ENCODE measurements around the gene ARPC5. TPM values are rescaled to one million over a fixed set of nuclear protein-coding genes. Genes with fewer than 3 reads are reported as not detected.

ARPC5 gene
- total RNA-seq, 4 donors from 2014 or later: 73.0 to 234 (median 170) TPM

GRCh38 chr1:183605904-183606303 is 29.7 kb downstream of the ARPC5 start:
- intact Hi-C loops (cut with DNase I; ENCODE audit: low total_unique reads): no loop called here
- Histone ChIP-seq H3K9me3 (no peaks in the 10 kb centered on the region), H3K4me1 (peaks cover 0 to 8% of the 10 kb centered on the region in 2 donors), H3K27me3 (no peaks in the 10 kb centered on the region), H3K27ac (no peak overlapping the region), H3K36me3 (no peaks in the 10 kb centered on the region), H3K4me3 (no peak overlapping the region)
- no peak for DNase-seq
- TF ChIP-seq, protein P1, sequence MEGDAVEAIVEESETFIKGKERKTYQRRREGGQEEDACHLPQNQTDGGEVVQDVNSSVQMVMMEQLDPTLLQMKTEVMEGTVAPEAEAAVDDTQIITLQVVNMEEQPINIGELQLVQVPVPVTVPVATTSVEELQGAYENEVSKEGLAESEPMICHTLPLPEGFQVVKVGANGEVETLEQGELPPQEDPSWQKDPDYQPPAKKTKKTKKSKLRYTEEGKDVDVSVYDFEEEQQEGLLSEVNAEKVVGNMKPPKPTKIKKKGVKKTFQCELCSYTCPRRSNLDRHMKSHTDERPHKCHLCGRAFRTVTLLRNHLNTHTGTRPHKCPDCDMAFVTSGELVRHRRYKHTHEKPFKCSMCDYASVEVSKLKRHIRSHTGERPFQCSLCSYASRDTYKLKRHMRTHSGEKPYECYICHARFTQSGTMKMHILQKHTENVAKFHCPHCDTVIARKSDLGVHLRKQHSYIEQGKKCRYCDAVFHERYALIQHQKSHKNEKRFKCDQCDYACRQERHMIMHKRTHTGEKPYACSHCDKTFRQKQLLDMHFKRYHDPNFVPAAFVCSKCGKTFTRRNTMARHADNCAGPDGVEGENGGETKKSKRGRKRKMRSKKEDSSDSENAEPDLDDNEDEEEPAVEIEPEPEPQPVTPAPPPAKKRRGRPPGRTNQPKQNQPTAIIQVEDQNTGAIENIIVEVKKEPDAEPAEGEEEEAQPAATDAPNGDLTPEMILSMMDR (IDR thresholded peaks at IDR 0.05): no peak
- no peak for TF ChIP-seq POLR2A (IDR thresholded peaks at IDR 0.05)

DNA sequence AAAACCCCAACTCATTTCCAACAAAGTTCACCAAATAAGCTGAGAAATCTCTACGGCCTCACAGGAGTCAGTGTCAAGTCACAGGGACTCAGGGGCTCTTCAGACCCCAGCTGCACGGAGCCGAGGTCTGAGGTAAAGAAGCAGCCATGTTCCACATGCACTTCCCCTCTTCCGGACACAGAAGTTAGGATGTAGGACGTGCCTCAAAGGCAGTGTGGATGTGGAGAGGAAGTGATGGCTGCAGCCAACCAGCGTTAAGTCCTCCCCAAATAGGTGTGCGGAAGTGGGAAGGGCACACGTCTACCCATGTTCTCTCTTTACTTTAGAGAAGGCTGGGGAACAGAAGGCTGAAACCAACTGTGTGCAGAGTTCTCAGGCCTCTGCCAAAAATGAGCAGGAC is 30.8 kb downstream of the ARPC5 start:
- no peak for DNase-seq
- no peak overlapping the region for H3K27ac ChIP-seq
- intact Hi-C loops (cut with DNase I; ENCODE audit: low total_unique reads): no loop called here
- H3K4me1 ChIP-seq: peaks cover 0 to 4% of the 10 kb centered on the region in 2 donors
- H3K36me3 ChIP-seq: no peaks in the 10 kb centered on the region
- TF ChIP-seq POLR2A (IDR thresholded peaks at IDR 0.05): no peak
- TF ChIP-seq, protein P1 (IDR thresholded peaks at IDR 0.05): no peak
- no peaks in the 10 kb centered on the region for H3K9me3 ChIP-seq
- no peaks in the 10 kb centered on the region for H3K27me3 ChIP-seq
- no peak overlapping the region for H3K4me3 ChIP-seq

GRCh38 chr1:183604038-183604808 is 31.4 kb downstream of the ARPC5 start:
- intact Hi-C loops (cut with DNase I; ENCODE audit: low total_unique reads): no loop called here
- no peaks in the 10 kb centered on the region for H3K9me3 ChIP-seq

DNA sequence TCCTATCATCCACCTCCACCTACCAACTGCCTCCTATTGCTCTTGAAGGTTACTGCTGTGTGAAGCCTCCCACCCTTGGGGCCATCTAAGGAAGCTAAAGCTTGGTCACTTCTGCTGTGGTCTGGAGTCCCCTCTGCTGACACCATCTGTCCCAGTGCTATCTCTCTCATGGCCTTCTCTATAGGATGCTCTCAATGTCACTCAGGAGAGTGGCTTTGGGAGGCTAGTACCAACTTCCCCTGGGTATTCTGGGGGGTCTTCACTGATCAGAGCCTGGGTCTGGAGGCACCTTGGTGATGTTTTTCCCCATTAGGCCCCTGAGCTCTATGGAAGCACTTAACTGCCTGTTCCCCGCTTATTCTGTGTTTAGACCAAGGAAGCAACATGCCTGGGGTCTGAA is 33.1 kb downstream of the ARPC5 start:
- Histone ChIP-seq H3K9me3 (no peaks in the 10 kb centered on the region), H3K27ac (no peak overlapping the region), H3K27me3 (no peaks in the 10 kb centered on the region), H3K4me3 (no peak overlapping the region), H3K36me3 (no peaks in the 10 kb centered on the region), H3K4me1 (no peaks in the 10 kb centered on the region)
- intact Hi-C loops (cut with DNase I; ENCODE audit: low total_unique reads): no loop called here
- no peak for DNase-seq
- TF ChIP-seq POLR2A (IDR thresholded peaks at IDR 0.05): no peak
- TF ChIP-seq, protein P1 (IDR thresholded peaks at IDR 0.05): no peak

More at GRCh38 chr1:183604038-183604808, 31.4 kb downstream of the ARPC5 start:
- Histone ChIP-seq H3K4me1 (no peaks in the 10 kb centered on the region), H3K27me3 (no peaks in the 10 kb centered on the region), H3K4me3 (no peak overlapping the region), H3K36me3 (no peaks in the 10 kb centered on the region), H3K27ac (no peak overlapping the region)
- no peak for DNase-seq
- TF ChIP-seq, protein P1 (IDR thresholded peaks at IDR 0.05): no peak
- no peak for TF ChIP-seq POLR2A (IDR thresholded peaks at IDR 0.05)

GRCh38 chr1:183600634-183601033 is 34.9 kb downstream of the ARPC5 start:
- Histone ChIP-seq H3K27ac (no peak overlapping the region), H3K4me1 (no peaks in the 10 kb centered on the region), H3K27me3 (no peaks in the 10 kb centered on the region), H3K9me3 (no peaks in the 10 kb centered on the region), H3K4me3 (no peak overlapping the region), H3K36me3 (no peaks in the 10 kb centered on the region)
- TF ChIP-seq POLR2A (IDR thresholded peaks at IDR 0.05): no peak
- TF ChIP-seq, protein P1 (IDR thresholded peaks at IDR 0.05): no peak
- DNase-seq: no peak
- intact Hi-C loops (cut with DNase I; ENCODE audit: low total_unique reads): no loop called here
